Right ventricle myocardium inferior (tissue), 1 donor: ENCODE data around the gene DCAF7. TPM values are rescaled to one million over a fixed set of nuclear protein-coding genes. Genes with fewer than 3 reads are reported as not detected.

Experiments used
- ATAC-seq: fragments of 200-7000 bp; cut with Tn5 transposase; one replicate; pipeline ENCODE4 v1.9.1; 2020; ENCODE audit warnings: mild to moderate bottlenecking, moderate library complexity
- DNase-seq: peaks from one replicate; pipeline ENCODE4 v3.0.0; 2021; ENCODE audit errors: missing footprints
- intact Hi-C: fragments of 100-400 bp; cut with DNase I; formaldehyde crosslinking; loops from one replicate; pipeline ENCODE4 v1.11.0; 2022
- total RNA-seq: library from RNA; stranded (reverse); fragmentation: NEBNext Ultra II Directional; extraction: Animal tissue kit (Norgen Biotek cat#: 25700); gene quantifications from one replicate; pipeline ENCODE4 v1.2.1, GENCODE V29; 2021
- donor health status: DM: no; HTN: yes; CAD: no; lungs with severe emphysema.

The DCAF7 gene
- total RNA-seq, 1 donor from 2014 or later: 36.8 TPM

DNA sequence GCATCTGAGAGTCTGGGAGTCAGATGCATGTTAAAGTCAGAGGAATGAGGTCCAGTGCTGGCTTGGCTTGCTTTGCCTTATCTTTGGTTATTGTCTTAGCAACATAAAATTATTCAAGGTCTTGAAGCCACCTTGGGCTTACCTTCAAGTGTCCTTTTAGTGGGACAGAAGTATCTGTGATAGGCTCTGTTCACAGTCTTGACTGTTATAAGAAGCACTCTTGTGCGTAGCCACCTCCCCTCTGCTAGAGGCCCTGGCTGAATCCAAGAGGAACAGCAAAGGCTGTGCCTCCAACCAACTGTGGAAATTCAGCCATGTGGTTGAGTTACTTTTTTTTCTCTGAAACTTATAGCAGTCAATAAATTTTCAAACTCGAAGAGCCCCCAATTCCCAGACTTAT is 63.4 kb downstream of the DCAF7 start:
- no peak for DNase-seq
- intact Hi-C loops: loop anchor here (2.0 kb wide), 1 partner anchor 189 kb away; no protein-coding TSS in a partner anchor
- no peak for ATAC-seq

DNA sequence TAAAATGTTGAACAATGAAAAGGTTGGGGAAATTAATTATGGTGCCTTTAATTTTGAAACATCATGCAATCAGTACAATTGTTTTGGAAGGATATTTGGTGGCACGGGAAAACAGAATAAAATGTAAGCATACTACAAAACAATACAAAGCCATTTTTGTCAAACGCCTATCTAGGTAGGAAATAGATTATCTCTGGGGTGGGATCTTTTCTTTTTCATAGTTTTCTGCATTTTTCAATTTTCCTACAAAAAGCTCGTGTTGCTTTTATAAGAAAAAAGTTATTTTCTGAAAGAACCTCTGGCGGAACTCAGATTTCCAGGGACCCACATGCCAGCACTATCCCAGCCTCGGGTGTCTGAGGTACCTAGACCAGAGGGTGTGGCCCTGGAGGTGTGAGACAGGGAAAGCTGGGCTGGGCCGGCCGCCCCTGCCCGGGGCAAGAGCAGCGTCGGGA is 71.0 kb downstream of the DCAF7 start:
- no peak for ATAC-seq
- intact Hi-C loops: loop anchor here (5.0 kb wide), 1 partner anchor 76 kb away; no protein-coding TSS in a partner anchor
- DNase-seq: no peak

DNA sequence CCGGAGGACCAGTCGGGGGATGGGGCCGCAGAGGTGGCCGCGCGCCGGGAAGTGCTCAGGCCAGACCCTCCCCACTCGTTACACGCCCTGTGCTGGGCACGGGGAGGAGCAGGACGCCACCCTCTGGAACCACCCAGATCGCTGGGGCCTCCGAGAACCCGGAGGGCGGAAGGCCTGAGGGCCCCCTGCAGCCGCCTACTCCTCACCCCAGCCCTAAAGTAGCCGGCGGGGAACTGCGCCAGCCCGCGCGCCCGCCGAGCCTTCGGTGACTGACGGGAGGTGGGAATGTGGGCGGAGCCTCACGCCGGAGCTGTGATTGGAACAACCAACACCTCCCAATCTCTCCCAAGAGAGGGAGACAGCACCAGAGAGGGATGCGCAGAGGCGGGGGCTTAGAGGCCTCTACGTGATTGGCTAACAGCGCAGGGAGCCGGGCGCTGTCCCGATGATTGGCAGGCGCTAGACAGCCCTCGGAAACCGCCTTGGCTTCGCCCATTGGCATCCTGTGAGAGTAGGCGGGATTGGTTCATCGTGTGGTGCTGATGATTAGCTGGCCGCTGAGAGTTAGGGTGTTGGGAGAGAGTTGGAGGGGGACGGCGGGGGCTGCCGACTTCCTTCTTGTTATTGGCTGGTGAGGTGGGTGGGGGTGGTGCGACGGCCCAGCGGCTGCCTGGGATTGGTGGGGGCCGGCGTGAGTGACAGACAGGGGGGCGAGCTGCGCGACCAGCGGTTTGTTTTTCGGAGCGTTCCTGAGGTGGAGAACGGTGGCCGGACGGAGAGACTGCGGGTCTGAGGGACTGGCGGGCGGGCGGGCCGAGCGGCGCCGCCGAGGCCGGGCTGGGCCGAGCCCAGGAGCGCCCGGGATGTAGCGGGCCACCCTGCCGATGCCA is 71.7 kb downstream of the DCAF7 start, which contains the start of gene MAP3K3:
MAP3K3 (plus strand) TSS at position 734 of the 890 bp plus-strand sequence. CDS start 343 bp downstream, outside the sequence.
- ATAC-seq (peak; percentile 97), DNase-seq (peak; percentile 99)
- intact Hi-C loops: loop anchor here (5.0 kb wide), 1 partner anchor 75 kb away; no protein-coding TSS in a partner anchor

DNA sequence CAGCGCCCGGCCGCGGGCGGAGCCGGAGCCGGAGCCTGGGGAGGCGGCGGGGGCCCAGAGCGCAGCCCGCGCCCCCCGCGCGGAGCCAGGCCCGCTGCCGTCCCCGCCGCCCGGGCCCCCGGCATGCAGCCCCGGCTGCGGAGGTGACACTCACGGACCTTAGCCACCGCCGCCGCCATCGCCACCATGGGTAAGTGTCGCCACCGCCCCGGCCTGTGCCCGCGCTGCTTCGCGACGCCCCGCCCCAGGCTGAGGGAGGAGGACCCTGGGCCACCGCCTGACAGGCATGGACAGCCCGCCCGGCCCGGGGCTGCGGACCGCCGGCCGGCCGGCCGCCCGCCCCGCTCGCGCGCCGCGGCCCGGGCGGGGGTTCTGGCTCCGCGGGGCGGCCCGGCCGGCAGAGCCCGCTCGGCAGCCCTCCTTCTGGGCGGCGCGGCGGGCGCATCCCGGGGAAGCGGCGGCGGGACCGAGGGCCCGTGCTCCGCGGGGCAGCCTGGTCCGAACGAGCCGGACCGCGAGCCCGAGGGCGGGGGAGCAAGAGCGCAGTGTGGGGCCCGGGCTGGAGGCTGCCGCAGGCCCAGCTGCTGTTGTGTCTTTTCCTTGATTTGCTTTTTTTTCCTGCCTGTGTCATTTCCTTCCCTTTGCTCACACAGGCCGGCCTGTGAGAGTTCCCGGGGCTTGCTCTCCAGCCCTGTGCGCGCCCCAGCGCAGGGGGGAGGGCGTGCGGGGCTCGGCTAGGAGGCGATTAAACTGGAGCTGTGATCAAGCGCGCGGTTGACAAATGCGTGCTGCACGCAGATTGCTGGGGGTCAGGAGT is 72.5 kb downstream of the DCAF7 start:
- DNase-seq (peak; percentile 92), ATAC-seq (no peak)
- intact Hi-C loops: loop anchor here (5.0 kb wide), 1 partner anchor 75 kb away; no protein-coding TSS in a partner anchor

DNA sequence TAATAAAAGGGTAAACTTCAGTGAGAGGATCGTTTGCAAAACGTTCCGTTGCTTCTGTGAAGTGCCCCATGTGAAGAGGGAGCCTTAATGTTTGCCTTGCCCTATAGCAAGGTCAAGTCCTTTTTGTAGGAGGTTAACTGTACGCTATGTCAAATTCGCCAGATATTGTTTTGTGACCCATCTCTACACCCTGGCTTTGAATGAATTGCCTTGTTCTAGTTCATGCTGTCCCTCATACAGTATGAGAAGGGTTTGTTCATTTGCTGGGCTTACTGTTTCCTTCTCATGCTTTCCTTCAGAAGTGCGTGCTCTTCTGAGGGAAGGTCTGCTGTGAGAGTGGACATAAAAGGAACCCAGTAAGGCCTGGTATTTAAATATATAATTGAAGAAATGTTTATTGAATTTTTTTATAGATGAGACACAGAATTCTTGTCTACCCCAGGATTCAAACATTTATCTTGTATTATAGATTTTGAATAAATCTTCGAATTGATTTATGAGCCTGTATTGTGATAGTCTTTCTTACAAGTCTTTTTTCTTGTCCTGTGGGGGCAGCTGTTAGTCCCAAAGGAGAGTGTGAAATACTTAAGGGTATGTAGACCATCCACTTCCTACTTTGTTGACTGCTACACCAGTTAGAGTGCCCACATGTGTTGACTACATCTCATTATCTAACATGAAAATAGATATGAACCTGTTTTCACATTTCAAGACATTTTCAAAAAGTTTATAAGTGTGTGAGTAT is 73.7 kb downstream of the DCAF7 start:
- DNase-seq (no peak), ATAC-seq (no peak)
- intact Hi-C loops: loop anchor here (5.0 kb wide), 1 partner anchor 73 kb away; no protein-coding TSS in a partner anchor

DNA sequence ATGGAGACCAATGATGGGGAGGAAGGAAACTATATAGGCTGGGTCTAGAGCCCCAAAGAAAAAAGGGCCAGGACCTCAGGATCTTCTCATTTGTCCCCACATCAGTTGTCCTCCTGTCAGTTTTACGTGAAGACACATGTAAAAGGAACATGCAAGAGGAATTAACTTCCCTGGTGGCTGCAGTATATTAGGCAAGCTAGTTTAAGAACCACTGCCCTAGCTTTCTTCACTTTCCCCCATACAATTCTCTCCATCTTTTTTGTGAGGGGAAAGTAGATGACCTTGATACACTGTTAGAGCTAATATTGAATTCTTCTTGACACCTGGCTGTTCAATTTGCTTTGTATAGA is 74.2 kb downstream of the DCAF7 start:
- ATAC-seq: no peak
- intact Hi-C loops: loop anchor here (5.0 kb wide), 1 partner anchor 73 kb away; no protein-coding TSS in a partner anchor
- no peak for DNase-seq

DNA sequence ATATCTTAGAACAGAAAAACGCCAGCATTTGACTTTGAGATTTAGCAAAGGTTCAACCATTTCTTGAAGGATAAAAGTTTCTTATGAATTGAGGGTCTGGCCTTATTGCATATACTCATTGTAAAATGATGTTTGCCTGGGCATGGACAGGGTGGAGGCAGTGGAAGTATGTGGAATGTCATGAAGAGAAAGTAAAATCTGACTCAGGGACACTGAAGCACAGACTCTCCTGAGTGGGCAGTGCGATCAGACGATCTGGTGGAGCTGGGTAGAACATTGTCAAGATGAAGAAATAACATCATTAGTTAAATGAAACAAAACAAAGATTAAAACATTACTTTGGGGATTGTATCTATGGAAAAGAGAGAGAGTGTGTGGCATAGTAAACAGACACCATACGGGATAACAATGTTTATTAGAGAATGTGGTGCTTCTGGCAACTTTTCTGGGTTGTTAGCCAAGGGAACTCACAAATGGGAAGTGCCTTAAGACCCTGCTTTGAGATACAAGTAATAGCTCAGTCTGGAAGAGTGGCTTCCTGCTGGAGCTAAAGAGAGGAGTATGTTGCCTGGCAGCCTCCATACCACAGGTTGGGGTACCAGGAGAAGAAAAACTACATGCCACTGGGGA is 76.4 kb downstream of the DCAF7 start:
- intact Hi-C loops: no loop called here
- ATAC-seq (no peak), DNase-seq (no peak)

DNA sequence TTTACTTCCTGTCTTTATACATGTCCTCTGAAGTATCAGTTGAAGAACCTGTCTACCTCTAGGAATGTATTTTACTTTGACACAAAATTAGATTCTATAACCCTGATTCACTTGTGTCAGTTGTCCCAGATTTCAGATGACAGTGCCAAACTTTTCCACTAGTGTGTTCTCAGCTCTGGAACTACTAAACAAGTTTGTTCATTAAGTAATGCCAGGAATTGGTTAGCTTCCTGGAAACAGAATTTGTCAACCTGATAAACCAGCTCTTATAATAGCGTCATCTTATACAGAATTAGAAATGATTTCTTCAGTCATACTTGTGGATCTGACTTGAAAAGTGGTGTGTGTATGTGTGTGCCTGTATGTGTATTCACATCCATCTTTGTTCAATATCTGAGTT is 79.3 kb downstream of the DCAF7 start:
- DNase-seq (no peak), ATAC-seq (peak; percentile 27)
- intact Hi-C loops: no loop called here

DNA sequence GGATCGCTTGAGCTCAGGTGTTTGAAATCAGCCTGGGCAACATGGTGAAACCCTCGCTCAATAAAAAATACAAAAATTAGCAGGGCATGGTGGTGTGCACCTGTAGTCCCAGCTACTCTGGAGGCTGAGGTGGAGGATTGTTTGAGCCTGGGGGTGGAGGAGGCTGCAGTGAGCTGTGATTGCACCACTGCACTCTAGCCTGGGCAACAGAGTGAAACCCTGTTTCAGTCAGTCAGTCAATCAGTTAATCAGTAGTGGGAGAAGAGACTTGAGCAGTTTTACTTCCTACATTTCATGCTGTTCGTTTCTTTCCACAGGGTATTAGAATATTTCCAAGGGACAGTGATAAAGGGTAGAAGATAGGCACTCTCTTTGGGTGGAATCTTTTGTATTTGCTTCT is 80.8 kb downstream of the DCAF7 start:
- intact Hi-C loops: no loop called here
- ATAC-seq (no peak), DNase-seq (no peak)

DNA sequence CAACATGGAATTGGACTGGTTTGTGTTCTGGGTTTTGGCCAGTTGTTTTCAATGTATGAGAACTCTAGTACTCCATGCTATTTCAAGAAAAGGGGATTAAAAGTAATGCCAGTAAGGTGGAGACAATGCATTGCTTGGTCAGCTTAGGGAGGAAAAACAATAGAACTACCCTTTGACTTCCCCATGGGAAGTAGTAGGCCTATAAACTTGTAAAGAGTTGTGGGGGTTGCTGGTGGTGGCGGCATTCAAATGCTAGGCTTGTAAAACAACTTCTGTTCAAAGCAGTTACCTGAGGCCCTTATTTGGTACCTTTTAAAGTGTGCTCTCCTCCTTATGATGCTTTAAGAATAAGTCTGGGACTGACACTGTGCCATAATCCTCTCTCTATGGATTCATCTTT is 81.3 kb downstream of the DCAF7 start:
- ATAC-seq (no peak), DNase-seq (no peak)
- intact Hi-C loops: no loop called here

DNA sequence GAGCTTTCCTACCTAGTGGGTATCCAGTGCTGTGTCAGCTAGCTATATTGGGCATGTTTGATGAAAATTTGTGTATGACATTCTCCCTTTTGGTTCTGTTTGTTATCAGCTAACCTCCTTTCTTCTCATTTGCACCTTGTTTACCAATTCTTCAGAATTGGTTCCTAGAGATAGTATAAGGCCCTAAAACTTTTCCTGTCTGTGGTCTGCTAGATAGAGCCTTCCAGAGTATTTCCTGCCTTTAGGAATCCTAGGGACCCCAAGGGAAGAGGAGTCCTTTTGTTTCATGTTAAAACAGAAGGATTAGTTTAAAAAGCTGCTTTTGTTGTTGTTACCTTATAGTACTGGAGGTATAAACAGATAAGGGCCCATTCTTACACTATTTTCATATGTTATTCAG is 83.5 kb downstream of the DCAF7 start:
- ATAC-seq: no peak

DNA sequence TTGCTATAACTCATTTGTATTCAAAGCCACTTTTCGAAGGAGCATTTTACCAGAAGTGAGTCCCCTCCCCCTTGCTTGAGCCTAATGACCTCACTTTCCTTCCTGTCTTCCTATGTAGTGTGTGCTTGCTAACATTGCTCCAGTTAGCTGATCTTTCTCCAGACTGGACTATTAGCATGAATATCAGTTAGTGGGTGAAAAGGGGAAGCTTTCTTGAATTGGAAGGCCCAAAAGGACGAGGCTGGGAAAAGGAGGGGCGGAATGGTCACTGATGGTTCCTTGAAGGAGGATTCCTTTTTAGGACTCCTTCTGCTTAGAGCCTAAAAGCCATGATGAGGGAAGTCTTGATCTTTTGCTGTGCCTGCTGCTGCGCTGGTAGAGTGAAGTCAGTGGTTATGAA is 83.9 kb downstream of the DCAF7 start:
- DNase-seq: no peak
- peak; percentile 38 for ATAC-seq
- intact Hi-C loops: no loop called here

More for the DNA sequence above, 83.5 kb downstream of the DCAF7 start:
- intact Hi-C loops: no loop called here
- DNase-seq: no peak

DNA sequence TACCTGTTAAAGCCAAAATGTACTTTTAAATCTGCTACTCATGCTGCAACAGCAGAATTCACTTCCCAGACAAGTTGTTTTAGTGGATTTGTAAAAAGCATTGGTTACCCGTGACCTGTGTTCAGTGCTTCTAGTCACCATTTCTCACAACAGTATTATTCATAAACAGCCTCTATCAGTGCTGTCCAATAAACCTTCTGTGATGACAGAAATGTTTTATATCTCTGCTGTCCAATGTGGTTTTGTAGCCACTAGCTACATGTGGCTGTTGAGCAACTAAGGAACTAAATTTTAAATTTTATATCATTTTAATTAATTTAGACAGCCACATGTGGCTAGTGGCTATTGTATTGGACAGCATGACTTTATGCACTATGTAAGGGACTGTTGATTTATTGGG is 84.5 kb downstream of the DCAF7 start:
- ATAC-seq: no peak
- intact Hi-C loops: no loop called here
- no peak for DNase-seq

DNA sequence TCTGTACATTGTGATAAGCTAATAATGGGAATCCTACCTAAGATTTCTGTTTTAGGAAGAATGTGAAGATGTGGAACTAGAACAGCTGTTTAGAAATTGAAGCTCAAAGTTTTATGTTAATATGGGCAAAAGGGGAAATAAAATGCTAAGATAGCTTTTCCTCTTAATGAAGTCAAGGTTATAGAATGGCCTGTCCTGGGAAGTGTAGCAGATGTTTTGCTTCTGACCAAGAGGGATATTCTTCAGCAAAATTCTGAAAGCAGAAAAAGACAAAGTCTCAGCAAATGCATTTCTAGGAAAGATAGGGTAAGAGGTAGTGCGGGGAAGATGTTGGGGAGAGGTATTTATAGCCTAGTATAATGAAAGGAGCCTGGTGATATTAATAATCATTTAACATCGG is 85.0 kb downstream of the DCAF7 start:
- intact Hi-C loops: no loop called here
- ATAC-seq (no peak), DNase-seq (no peak)

DNA sequence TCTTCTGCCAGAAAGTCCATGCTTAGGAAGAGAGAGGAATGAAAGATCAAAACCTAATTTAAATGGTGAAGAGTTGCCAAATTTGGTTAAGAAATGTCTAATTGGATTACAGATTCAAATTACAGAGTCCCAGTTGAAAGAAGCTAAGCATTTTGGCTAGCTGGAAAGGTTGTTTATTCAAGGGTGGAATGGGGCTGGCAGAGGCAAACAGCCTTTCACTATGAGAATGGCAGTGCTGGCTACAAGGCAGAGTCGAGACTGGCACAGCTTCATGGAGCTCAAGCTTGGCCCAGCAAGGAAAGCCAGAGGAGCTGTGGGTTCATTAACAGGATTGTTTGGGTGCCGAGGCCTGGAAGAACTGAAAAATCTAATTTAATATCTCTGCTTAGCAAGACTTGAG is 85.5 kb downstream of the DCAF7 start:
- DNase-seq (no peak), ATAC-seq (no peak)
- intact Hi-C loops: no loop called here

DNA sequence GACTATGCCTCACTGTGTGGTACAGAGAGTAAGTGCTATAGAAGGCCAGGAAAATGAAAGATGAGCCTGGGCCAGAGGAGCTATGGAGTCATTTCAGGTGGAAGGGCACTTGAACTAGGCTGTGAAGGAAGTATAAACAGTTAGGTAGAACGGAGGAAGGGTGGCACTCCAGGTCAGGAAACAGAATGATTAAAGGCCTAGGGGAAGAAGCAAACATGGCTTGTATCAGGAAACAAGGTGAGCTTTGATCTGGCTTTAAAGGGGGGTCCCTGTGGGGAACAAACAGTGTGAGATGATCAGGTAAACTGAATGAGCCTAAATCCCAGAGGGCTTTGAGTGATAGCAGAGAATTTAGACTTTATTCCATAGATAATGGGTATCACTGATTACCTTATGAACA is 88.8 kb downstream of the DCAF7 start:
- intact Hi-C loops: no loop called here
- DNase-seq (no peak), ATAC-seq (no peak)

DNA sequence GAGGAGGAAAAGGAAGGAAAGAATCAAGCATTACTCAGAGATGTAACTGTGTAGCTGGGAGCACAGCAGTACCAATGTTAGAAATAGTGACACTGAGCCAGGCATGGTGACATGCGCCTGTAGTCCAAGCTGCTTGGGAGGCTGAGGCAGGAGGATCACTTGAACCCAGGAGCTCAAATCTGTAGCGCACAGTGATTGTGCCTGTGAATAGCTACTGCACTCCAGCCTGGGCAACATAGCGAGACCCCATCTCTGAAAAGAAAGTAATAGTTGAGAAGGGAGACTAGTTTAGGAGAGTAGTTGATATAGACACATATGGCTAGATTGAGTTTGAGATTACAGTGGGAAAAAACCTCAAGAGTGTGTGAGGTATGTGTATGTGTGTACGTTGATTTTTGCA is 89.8 kb downstream of the DCAF7 start:
- DNase-seq: no peak
- intact Hi-C loops: no loop called here
- no peak for ATAC-seq

DNA sequence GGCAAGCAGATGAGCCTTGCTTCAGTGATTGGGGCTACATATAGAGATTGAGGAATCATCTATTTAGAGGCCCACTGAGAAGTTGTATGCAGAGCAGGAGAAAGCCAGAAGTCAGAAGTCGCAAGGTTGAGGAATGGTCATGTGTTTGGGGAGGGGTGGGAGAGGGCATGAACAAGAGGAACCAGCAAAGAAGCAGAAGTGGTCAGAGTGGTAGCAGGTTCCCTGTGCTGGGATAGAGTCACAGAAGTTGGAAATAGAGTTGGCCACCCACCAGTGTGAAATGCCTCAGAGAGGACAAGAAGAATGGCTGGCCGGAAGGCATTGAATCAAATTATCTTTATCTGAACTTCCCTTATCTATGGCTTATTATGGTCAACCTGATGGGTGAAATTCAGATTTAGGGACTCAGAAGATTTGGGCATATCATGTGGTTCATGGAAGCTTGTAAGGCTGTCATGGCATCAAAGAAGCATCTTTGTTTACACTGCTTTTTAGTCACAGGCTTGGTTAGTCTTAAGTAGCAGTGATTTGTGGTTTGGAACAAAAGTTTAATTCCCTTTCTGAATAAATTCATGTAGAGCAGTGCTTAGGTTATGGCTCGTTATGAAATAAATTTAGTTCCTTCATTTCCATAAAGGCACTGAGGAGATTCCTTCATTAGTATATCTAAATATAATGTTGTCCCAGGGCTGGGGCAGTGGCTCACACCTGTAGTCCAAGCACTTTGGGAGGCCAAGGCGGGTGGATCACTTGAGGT is 91.6 kb downstream of the DCAF7 start:
- DNase-seq: no peak
- intact Hi-C loops: no loop called here
- peak; percentile 78 for ATAC-seq
